Vagina (tissue), 2 donors: ENCODE results near the gene AMER2.

ENCODE experiments used
- CTCF ChIP-seq, 3 experiments: fragments of 450-650 bp in 2 of 3; fragments of 200-600 bp in 1 of 3; sonication (generic) in 1 of 3; IDR thresholded peaks; one replicate each; pipeline ENCODE4 v1.5.1; 2017 to 2019; ENCODE audit warnings: antibody characterized with exemption in 3 of 3, mild to moderate bottlenecking in 2 of 3, moderate library complexity in 2 of 3
- POLR2A ChIP-seq, 2 donors: fragments of 450-650 bp; IDR thresholded peaks; one replicate each; pipeline ENCODE4 v1.6.1; 2017; ENCODE audit warnings: antibody characterized with exemption in 2 of 2, mild to moderate bottlenecking in 2 of 2, moderate library complexity in 2 of 2

DNA sequence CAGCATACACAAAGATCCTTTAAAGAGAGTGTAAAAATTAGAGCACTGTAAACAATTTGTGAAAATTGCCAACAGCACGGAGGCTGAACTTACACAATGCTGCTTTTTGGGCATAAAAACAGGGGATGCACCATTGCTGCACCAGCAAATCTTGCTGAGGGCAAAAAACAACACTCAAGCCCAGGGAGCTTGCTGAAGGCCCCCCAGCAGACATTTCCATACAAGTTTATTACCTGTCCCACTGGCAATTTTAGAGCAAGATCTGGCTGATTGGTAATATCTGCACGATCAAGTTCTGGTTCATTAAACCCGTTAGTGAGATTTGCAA lies 34.3 kb downstream of the AMER2 start:
- TF ChIP-seq CTCF (IDR thresholded peaks at IDR 0.05), result no peak
- TF ChIP-seq POLR2A (IDR thresholded peaks at IDR 0.05), result no peak
